ENCODE data around the gene SYT9.

- TF ChIP-seq TAF1 (IDR thresholded peaks at IDR 0.05; ENCODE audit: borderline replicate concordance, insufficient read depth, low read length) (no peak), REST (IDR thresholded peaks at IDR 0.05; ENCODE audit: insufficient read depth in 1 of 2, low read depth in 2 of 2, low read length in 2 of 2) (no peak)
These were observed 184.4 kb downstream of the SYT9 start for GRCh38 chr11:7436146-7436545.

Data from PFSK-1 (cell line).